Measurements from ENCODE around the gene ETNK2. TPM values are rescaled to one million over a fixed set of nuclear protein-coding genes. Genes with fewer than 3 reads are reported as not detected.

Gene ETNK2
- total and polyA plus RNA-seq, 2 of the 13 experiments (the other 11 are each of a cell fraction or from before 2014, with no cell fraction given) = 15.5 to 42.8 TPM

DNA sequence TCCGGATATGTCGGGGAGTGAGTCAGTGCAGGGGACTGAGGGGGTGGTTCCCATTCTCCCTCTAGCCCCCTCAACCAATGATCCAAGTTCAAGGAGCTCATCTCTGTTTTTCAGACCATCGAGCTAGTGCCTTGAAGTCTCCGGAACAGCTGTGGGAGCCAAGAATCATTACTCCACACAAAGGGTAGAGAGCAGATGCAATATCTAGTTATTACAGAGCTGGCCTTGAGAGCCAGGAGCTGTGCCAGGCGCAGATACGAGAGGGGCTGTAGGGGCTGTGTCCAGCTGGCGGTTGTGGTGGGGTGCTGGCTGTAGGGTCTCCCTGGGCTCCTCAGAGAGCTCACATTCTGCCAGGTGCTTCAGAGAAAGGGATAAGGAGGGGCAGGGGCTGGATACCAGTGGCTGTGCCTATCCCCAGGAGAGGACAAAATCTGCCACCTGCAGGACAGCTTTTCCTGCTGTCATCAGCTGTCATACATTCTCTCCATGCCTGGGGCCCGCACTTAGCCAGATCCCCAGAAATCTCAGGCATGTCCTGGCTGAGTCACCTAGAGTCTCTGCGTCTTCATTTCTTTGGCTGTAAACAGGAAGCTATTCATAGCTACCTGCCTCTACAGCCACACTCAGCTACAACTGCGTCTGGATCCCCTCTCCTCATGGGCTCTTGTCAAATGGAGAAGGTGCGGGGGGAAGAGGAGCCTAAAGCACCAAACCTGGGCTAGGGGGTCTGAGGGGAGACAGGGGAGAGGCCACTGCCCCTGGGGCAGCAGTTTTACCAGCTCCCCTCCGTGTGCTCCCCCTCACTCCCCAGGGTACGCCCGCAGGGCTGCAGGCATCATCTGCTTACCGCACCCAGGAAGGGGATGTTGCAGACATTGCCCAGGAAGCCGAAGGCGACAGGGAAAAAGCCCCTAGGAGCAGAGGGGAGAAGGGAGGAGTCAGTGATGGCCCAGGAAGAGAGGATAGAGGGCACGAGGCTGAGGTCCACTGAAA lies 46.8 kb upstream of the ETNK2 start (continued):
- TF ChIP-seq, protein P1, sequence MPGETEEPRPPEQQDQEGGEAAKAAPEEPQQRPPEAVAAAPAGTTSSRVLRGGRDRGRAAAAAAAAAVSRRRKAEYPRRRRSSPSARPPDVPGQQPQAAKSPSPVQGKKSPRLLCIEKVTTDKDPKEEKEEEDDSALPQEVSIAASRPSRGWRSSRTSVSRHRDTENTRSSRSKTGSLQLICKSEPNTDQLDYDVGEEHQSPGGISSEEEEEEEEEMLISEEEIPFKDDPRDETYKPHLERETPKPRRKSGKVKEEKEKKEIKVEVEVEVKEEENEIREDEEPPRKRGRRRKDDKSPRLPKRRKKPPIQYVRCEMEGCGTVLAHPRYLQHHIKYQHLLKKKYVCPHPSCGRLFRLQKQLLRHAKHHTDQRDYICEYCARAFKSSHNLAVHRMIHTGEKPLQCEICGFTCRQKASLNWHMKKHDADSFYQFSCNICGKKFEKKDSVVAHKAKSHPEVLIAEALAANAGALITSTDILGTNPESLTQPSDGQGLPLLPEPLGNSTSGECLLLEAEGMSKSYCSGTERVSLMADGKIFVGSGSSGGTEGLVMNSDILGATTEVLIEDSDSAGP (CRISPR knock-in tag; IDR thresholded peaks at IDR 0.05; ENCODE audit: borderline replicate concordance) = no peak
- TF ChIP-seq, protein P2, sequence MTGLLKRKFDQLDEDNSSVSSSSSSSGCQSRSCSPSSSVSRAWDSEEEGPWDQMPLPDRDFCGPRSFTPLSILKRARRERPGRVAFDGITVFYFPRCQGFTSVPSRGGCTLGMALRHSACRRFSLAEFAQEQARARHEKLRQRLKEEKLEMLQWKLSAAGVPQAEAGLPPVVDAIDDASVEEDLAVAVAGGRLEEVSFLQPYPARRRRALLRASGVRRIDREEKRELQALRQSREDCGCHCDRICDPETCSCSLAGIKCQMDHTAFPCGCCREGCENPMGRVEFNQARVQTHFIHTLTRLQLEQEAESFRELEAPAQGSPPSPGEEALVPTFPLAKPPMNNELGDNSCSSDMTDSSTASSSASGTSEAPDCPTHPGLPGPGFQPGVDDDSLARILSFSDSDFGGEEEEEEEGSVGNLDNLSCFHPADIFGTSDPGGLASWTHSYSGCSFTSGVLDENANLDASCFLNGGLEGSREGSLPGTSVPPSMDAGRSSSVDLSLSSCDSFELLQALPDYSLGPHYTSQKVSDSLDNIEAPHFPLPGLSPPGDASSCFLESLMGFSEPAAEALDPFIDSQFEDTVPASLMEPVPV (CRISPR knock-in tag; IDR thresholded peaks at IDR 0.05) = no peak
- TF ChIP-seq RFX1 (IDR thresholded peaks at IDR 0.05) (no peak), MATR3 (CRISPR knock-in tag; IDR thresholded peaks at IDR 0.05) (no peak), NFYB (CRISPR knock-in tag; IDR thresholded peaks at IDR 0.05) (no peak), NFKBIZ (CRISPR knock-in tag; IDR thresholded peaks at IDR 0.05) (no peak), NCOA1 (CRISPR knock-in tag; IDR thresholded peaks at IDR 0.05) (no peak)
- TF ChIP-seq, protein P3, sequence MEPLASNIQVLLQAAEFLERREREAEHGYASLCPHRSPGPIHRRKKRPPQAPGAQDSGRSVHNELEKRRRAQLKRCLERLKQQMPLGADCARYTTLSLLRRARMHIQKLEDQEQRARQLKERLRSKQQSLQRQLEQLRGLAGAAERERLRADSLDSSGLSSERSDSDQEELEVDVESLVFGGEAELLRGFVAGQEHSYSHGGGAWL (CRISPR knock-in tag; IDR thresholded peaks at IDR 0.05) = no peak
- TF ChIP-seq, protein P4, sequence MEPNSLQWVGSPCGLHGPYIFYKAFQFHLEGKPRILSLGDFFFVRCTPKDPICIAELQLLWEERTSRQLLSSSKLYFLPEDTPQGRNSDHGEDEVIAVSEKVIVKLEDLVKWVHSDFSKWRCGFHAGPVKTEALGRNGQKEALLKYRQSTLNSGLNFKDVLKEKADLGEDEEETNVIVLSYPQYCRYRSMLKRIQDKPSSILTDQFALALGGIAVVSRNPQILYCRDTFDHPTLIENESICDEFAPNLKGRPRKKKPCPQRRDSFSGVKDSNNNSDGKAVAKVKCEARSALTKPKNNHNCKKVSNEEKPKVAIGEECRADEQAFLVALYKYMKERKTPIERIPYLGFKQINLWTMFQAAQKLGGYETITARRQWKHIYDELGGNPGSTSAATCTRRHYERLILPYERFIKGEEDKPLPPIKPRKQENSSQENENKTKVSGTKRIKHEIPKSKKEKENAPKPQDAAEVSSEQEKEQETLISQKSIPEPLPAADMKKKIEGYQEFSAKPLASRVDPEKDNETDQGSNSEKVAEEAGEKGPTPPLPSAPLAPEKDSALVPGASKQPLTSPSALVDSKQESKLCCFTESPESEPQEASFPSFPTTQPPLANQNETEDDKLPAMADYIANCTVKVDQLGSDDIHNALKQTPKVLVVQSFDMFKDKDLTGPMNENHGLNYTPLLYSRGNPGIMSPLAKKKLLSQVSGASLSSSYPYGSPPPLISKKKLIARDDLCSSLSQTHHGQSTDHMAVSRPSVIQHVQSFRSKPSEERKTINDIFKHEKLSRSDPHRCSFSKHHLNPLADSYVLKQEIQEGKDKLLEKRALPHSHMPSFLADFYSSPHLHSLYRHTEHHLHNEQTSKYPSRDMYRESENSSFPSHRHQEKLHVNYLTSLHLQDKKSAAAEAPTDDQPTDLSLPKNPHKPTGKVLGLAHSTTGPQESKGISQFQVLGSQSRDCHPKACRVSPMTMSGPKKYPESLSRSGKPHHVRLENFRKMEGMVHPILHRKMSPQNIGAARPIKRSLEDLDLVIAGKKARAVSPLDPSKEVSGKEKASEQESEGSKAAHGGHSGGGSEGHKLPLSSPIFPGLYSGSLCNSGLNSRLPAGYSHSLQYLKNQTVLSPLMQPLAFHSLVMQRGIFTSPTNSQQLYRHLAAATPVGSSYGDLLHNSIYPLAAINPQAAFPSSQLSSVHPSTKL (CRISPR knock-in tag; IDR thresholded peaks at IDR 0.05) = no peak
- TF ChIP-seq, protein P5, sequence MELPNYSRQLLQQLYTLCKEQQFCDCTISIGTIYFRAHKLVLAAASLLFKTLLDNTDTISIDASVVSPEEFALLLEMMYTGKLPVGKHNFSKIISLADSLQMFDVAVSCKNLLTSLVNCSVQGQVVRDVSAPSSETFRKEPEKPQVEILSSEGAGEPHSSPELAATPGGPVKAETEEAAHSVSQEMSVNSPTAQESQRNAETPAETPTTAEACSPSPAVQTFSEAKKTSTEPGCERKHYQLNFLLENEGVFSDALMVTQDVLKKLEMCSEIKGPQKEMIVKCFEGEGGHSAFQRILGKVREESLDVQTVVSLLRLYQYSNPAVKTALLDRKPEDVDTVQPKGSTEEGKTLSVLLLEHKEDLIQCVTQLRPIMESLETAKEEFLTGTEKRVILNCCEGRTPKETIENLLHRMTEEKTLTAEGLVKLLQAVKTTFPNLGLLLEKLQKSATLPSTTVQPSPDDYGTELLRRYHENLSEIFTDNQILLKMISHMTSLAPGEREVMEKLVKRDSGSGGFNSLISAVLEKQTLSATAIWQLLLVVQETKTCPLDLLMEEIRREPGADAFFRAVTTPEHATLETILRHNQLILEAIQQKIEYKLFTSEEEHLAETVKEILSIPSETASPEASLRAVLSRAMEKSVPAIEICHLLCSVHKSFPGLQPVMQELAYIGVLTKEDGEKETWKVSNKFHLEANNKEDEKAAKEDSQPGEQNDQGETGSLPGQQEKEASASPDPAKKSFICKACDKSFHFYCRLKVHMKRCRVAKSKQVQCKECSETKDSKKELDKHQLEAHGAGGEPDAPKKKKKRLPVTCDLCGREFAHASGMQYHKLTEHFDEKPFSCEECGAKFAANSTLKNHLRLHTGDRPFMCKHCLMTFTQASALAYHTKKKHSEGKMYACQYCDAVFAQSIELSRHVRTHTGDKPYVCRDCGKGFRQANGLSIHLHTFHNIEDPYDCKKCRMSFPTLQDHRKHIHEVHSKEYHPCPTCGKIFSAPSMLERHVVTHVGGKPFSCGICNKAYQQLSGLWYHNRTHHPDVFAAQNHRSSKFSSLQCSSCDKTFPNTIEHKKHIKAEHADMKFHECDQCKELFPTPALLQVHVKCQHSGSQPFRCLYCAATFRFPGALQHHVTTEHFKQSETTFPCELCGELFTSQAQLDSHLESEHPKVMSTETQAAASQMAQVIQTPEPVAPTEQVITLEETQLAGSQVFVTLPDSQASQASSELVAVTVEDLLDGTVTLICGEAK (IDR thresholded peaks at IDR 0.05) = no peak
- TF ChIP-seq, protein P5 (CRISPR knock-in tag; IDR thresholded peaks at IDR 0.05) = no peak
